Lower leg skin (tissue), 3 donors: ENCODE measurements around the gene MAP4K1.

Experiments
- CTCF ChIP-seq, 3 donors: fragments of 450-650 bp; IDR thresholded peaks; one replicate each; pipeline ENCODE4 v1.5.1; 2016; ENCODE audit warnings: antibody characterized with exemption in 3 of 3, mild to moderate bottlenecking in 3 of 3, moderate library complexity in 2 of 3
- POLR2A ChIP-seq, 2 donors: fragments of 450-650 bp; IDR thresholded peaks; one replicate each; pipeline ENCODE4 v1.6.1; 2016 to 2017; ENCODE audit warnings: antibody characterized with exemption in 2 of 2, mild to moderate bottlenecking in 1 of 2, moderate library complexity in 1 of 2

GRCh38 chr19:38658462-38659306, 40.9 kb upstream of the MAP4K1 start:
- TF ChIP-seq POLR2A (IDR thresholded peaks at IDR 0.05) = no peak
- no peak for TF ChIP-seq CTCF (IDR thresholded peaks at IDR 0.05)
